ENCODE results near the gene GGACT. TPM values are rescaled to one million over a fixed set of nuclear protein-coding genes. Genes with fewer than 3 reads are reported as not detected.

Gene GGACT
- total RNA-seq, 2 donors from 2014 or later, result 2.7 to 6.6 TPM

DNA sequence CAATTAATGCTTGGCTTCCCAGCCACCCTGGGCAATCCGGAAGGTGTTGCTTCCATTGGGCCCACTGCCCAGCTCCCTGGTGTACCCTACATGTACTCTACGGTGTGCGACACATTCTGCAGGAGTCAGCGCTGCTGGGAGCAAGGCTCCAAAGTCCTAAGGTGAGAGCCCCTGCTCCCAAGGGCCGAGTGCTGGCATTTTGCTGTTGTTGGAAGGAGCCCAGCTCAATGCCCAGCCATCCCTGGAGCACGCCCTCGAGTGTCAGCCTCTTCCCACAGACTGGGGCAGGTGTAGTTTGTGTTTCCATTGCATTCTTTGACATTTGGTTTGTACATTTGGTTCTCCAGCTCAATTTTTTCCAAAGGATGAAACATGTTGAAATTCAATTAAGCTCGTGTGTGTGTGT is 64.6 kb downstream of the GGACT start:
- H3K9ac ChIP-seq (ENCODE audit: extremely low read depth, low read length, poor library complexity, severe bottlenecking), result no peak overlapping the region
- Mint-ChIP-seq H3K36me3 (ENCODE audit: low read depth) (peaks cover 38% of the 10 kb centered on the region), H3K27ac (no peak overlapping the region), H3K27me3 (ENCODE audit: insufficient read depth) (no peaks in the 10 kb centered on the region), H3K4me1 (peaks cover 2% of the 10 kb centered on the region), H3K4me3 (no peak overlapping the region), H3K9me3 (no peaks in the 10 kb centered on the region)
- peaks cover 5% of the 10 kb centered on the region for H3K4me1 ChIP-seq (ENCODE audit: control insufficient read depth, insufficient read depth, low read length)
- peak; percentile 42 for DNase-seq
- TF ChIP-seq CTCF (conservative IDR thresholded peaks at IDR 0.05), result no peak
- no peaks in the 10 kb centered on the region for H3K27me3 ChIP-seq (ENCODE audit: control insufficient read depth, insufficient read depth, low read length, poor library complexity, severe bottlenecking)
- peaks cover 19% of the 10 kb centered on the region for H3K36me3 ChIP-seq (ENCODE audit: control insufficient read depth, insufficient read depth, low read length)
- no peak overlapping the region for H3K4me3 ChIP-seq (ENCODE audit: low read length)
- no peaks in the 10 kb centered on the region for H3K9me3 ChIP-seq (ENCODE audit: control insufficient read depth, low read length)
- 95 to 100% methylated on average over 5 to 8 of the region's 8 CpGs for WGBS, 2 experiments (ENCODE audit: insufficient coverage in 1 of 2, insufficient read length in 1 of 2)
- H3K27ac ChIP-seq (ENCODE audit: low read depth, low read length), result no peak overlapping the region

GRCh38 chr13:100523411-100523810 is 65.2 kb downstream of the GGACT start:
- Histone ChIP-seq H3K4me3 (ENCODE audit: low read length) (no peak overlapping the region), H3K27me3 (ENCODE audit: control insufficient read depth, insufficient read depth, low read length, poor library complexity, severe bottlenecking) (no peaks in the 10 kb centered on the region), H3K4me1 (ENCODE audit: control insufficient read depth, insufficient read depth, low read length) (peaks cover 5% of the 10 kb centered on the region), H3K9me3 (ENCODE audit: control insufficient read depth, low read length) (no peaks in the 10 kb centered on the region), H3K36me3 (ENCODE audit: control insufficient read depth, insufficient read depth, low read length) (peaks cover 18% of the 10 kb centered on the region), H3K9ac (ENCODE audit: extremely low read depth, low read length, poor library complexity, severe bottlenecking) (no peak overlapping the region), H3K27ac (ENCODE audit: low read depth, low read length) (no peak overlapping the region)
- H3K4me1 Mint-ChIP-seq, result peaks cover 2% of the 10 kb centered on the region
- H3K36me3 Mint-ChIP-seq (ENCODE audit: low read depth), result peaks cover 32% of the 10 kb centered on the region
- no peak for TF ChIP-seq CTCF (conservative IDR thresholded peaks at IDR 0.05)
- no peak overlapping the region for H3K27ac Mint-ChIP-seq
- peak; percentile 28 for DNase-seq
- WGBS, 2 experiments (ENCODE audit: insufficient coverage in 1 of 2, insufficient read length in 1 of 2), result 94 to 97% methylated on average over 14 of the region's 14 CpGs
- H3K4me3 Mint-ChIP-seq, result no peak overlapping the region
- H3K27me3 Mint-ChIP-seq (ENCODE audit: insufficient read depth), result no peaks in the 10 kb centered on the region
- no peaks in the 10 kb centered on the region for H3K9me3 Mint-ChIP-seq

GRCh38 chr13:100522618-100523309 is 65.8 kb downstream of the GGACT start:
- DNase-seq, result no peak
- 92 to 94% methylated on average over 6 to 9 of the region's 9 CpGs for WGBS, 2 experiments (ENCODE audit: insufficient coverage in 1 of 2, insufficient read length in 1 of 2)
- H3K27ac ChIP-seq (ENCODE audit: low read depth, low read length), result no peak overlapping the region
- no peak overlapping the region for H3K9ac ChIP-seq (ENCODE audit: extremely low read depth, low read length, poor library complexity, severe bottlenecking)
- no peak for TF ChIP-seq CTCF (conservative IDR thresholded peaks at IDR 0.05)
- no peak overlapping the region for H3K27ac Mint-ChIP-seq
- peaks cover 8% of the 10 kb centered on the region for H3K4me1 Mint-ChIP-seq
- H3K9me3 ChIP-seq (ENCODE audit: control insufficient read depth, low read length), result no peaks in the 10 kb centered on the region
- no peaks in the 10 kb centered on the region for H3K27me3 ChIP-seq (ENCODE audit: control insufficient read depth, insufficient read depth, low read length, poor library complexity, severe bottlenecking)
- H3K4me3 ChIP-seq (ENCODE audit: low read length), result no peak overlapping the region
- H3K36me3 Mint-ChIP-seq (ENCODE audit: low read depth), result peaks cover 29% of the 10 kb centered on the region
- no peaks in the 10 kb centered on the region for H3K9me3 Mint-ChIP-seq
- no peak overlapping the region for H3K4me3 Mint-ChIP-seq
- peaks cover 5% of the 10 kb centered on the region for H3K4me1 ChIP-seq (ENCODE audit: control insufficient read depth, insufficient read depth, low read length)
- H3K27me3 Mint-ChIP-seq (ENCODE audit: insufficient read depth), result no peaks in the 10 kb centered on the region
- peaks cover 12% of the 10 kb centered on the region for H3K36me3 ChIP-seq (ENCODE audit: control insufficient read depth, insufficient read depth, low read length)

All from endodermal cell (in vitro differentiated cells).